ENCODE measurements around the gene NELL1. TPM values are rescaled to one million over a fixed set of nuclear protein-coding genes. Genes with fewer than 3 reads are reported as not detected.

Gene NELL1
- total and polyA plus RNA-seq, 2 donors (not counting 3 experiments of a cell fraction or from before 2014, with no cell fraction given) = not detected

DNA sequence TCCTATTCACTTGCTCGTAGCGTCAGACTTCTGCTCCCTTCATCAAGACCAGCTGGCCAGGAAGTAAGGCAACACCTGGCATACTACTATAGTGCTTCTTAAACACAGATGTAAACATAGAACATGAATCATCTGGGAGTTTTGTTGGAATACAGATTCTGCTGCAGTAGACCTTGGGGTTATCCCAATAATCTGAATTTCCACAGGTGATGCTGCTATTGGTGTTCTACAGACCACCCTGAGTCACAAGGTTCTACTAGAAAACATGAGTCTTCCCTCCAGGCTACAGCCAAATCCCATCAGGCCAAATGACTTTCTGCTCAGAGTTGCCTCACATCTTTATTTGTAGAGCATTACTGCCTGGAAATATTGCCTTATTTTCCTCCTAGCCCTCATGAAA lies 175.2 kb downstream of the NELL1 start:
- no peak for DNase-seq (ENCODE audit: low read depth, low spot score)
- Histone ChIP-seq H3K9me1 (replicated peaks; ENCODE audit: control insufficient read depth, extremely low read depth, insufficient read depth, low read length) (no peaks in the 10 kb centered on the region), H4K20me1 (replicated peaks; ENCODE audit: control insufficient read depth, extremely low read depth, insufficient read depth, low read length) (no peaks in the 10 kb centered on the region), H3K27me3 (ENCODE audit: control insufficient read depth in 2 of 2, insufficient read depth in 2 of 2, low read length in 2 of 2) (no peaks in the 10 kb centered on the region), H3K36me3 (ENCODE audit: control insufficient read depth in 2 of 2, extremely low read depth in 1 of 2, insufficient read depth in 2 of 2, low read length in 2 of 2) (no peaks in the 10 kb centered on the region), H3K79me2 (ENCODE audit: control insufficient read depth, insufficient read depth, low read length) (no peaks in the 10 kb centered on the region), H3K9ac (replicated peaks; ENCODE audit: extremely low read depth, insufficient read depth, low read length) (no peak overlapping the region), H3K27ac (ENCODE audit: insufficient read depth, low read depth, low read length) (no peak overlapping the region), H2AFZ (ENCODE audit: low read depth, low read length) (no peak overlapping the region), H3K4me1 (ENCODE audit: control insufficient read depth, extremely low read depth, insufficient read depth, low read length) (no peaks in the 10 kb centered on the region), H3K4me3 (replicated peaks in 1 of 3; ENCODE audit: insufficient read depth in 1 of 3, low read depth in 1 of 3, low read length in 3 of 3) (no peak overlapping the region), H3K4me2 (ENCODE audit: insufficient read depth, low read length) (no peak overlapping the region), H3K9me3 (replicated peaks; ENCODE audit: control insufficient read depth, insufficient read depth, low read length) (peaks cover 3% of the 10 kb centered on the region)
- ChIA-PET CTCF (no interaction called here), POLR2A (no interaction called here)
- no peak for FAIRE-seq
- TF ChIP-seq, protein P1, sequence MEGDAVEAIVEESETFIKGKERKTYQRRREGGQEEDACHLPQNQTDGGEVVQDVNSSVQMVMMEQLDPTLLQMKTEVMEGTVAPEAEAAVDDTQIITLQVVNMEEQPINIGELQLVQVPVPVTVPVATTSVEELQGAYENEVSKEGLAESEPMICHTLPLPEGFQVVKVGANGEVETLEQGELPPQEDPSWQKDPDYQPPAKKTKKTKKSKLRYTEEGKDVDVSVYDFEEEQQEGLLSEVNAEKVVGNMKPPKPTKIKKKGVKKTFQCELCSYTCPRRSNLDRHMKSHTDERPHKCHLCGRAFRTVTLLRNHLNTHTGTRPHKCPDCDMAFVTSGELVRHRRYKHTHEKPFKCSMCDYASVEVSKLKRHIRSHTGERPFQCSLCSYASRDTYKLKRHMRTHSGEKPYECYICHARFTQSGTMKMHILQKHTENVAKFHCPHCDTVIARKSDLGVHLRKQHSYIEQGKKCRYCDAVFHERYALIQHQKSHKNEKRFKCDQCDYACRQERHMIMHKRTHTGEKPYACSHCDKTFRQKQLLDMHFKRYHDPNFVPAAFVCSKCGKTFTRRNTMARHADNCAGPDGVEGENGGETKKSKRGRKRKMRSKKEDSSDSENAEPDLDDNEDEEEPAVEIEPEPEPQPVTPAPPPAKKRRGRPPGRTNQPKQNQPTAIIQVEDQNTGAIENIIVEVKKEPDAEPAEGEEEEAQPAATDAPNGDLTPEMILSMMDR (IDR thresholded peaks at IDR 0.05; ENCODE audit: extremely low read depth in 1 of 2, insufficient read depth in 1 of 2, low read depth in 1 of 2, low read length in 2 of 2) = no peak
- no peak for TF ChIP-seq FOS (IDR thresholded peaks at IDR 0.05; ENCODE audit: borderline replicate concordance, insufficient read depth, low read length)
- no peak for TF ChIP-seq POLR2A (IDR thresholded peaks at IDR 0.05; ENCODE audit: low read depth, low read length)
- TF ChIP-seq POLR2AphosphoS5 (IDR thresholded peaks at IDR 0.05; ENCODE audit: insufficient read depth, low read depth, low read length) = no peak
- TF ChIP-seq JUN (IDR thresholded peaks at IDR 0.05; ENCODE audit: borderline replicate concordance, insufficient read depth, insufficient read length, low read depth) = no peak
- TF ChIP-seq MAX (IDR thresholded peaks at IDR 0.05; ENCODE audit: insufficient read depth, insufficient read length) = no peak
- no peak for TF ChIP-seq EZH2 (IDR thresholded peaks at IDR 0.05; ENCODE audit: borderline replicate concordance, low read depth, low read length, severe bottlenecking)
- BruUV-seq (replicated peaks) = no TSS peak
- dilution Hi-C loops (cut with MboI; ENCODE audit: extremely low pct_ligation_motif_present, low sequenced_read_pairs) (no loop called here), intact Hi-C loops (cut with micrococcal nuclease) (no loop called here)

All from endothelial cell of umbilical vein (primary cell).